Naive thymus-derived CD8-positive, alpha-beta T cell (primary cell): Measurements from ENCODE around the gene DAGLB. TPM values are rescaled to one million over a fixed set of nuclear protein-coding genes. Genes with fewer than 3 reads are reported as not detected.
"Not testable (repeated sequence)": the region's sequence is repeated elsewhere in the genome, so short reads cannot be mapped to it uniquely, and the experiment has no call there.

ENCODE experiments used
- ATAC-seq, 2 donors: fragments of 150-1000 bp; cut with Tn5 transposase in 1 of 2; sonication (Bioruptor Pico), chemical (Tn5 transposase) in 1 of 2; 1 replicate in 1 of 2; 2 replicates in 1 of 2; pipeline ENCODE4 v1.10.0; 2021; ENCODE audit warnings: mild to moderate bottlenecking in 2 of 2, moderate library complexity in 2 of 2
- POLR2A ChIA-PET: fragments of 350-600 bp; sonication (Branson Sonifier 250); formaldehyde crosslinking; loops from one replicate; lab custom pipeline; 2021; ENCODE audit warnings: antibody characterized with exemption; lab: Charles Lee
- DNase-seq, 10 donors: peaks; one replicate each; pipeline versions ENCODE4 v3.0.0 to v3.0.0-alpha.2; 2020 to 2022
- H3K27ac Mint-ChIP-seq, 10 donors: one replicate each; pipeline ENCODE4 v1.8.0; 2020 to 2022; ENCODE audit warnings: mild to moderate bottlenecking in 10 of 10, mixed read lengths in 10 of 10, moderate library complexity in 4 of 10, inconsistent platforms in 1 of 10
- H3K27me3 Mint-ChIP-seq, 5 donors: one replicate each; pipeline ENCODE4 v1.8.0; 2021 to 2022; ENCODE audit warnings: mixed read lengths in 5 of 5
- H3K36me3 Mint-ChIP-seq, 3 donors: one replicate each; pipeline ENCODE4 v1.8.0; 2020 to 2022; ENCODE audit warnings: mixed read lengths in 3 of 3, mild to moderate bottlenecking in 2 of 3, inconsistent platforms in 1 of 3
- H3K4me1 Mint-ChIP-seq, 4 donors: one replicate each; pipeline ENCODE4 v1.8.0; 2021 to 2022; ENCODE audit warnings: mixed read lengths in 4 of 4
- H3K4me3 Mint-ChIP-seq, 10 donors: one replicate each; pipeline ENCODE4 v1.8.0; 2020 to 2022; ENCODE audit warnings: mild to moderate bottlenecking in 10 of 10, mixed read lengths in 10 of 10, moderate library complexity in 6 of 10, inconsistent platforms in 1 of 10
- H3K9me3 Mint-ChIP-seq, 9 donors: one replicate each; pipeline ENCODE4 v1.8.0; 2020 to 2022; ENCODE audit warnings: mixed read lengths in 9 of 9, mild to moderate bottlenecking in 3 of 9, inconsistent platforms in 1 of 9, moderate library complexity in 1 of 9
- polyA plus RNA-seq, 3 donors: library from polyadenylated mRNA; unstranded; fragments of 300-500 nt; fragmentation: Illumina TruSeq; gene quantifications; one replicate each; pipeline ENCODE4 v1.2.3, GENCODE V29; 2021
- total RNA-seq, 8 experiments: library from RNA in 2 of 8; stranded (reverse) in 2 of 8; gene quantifications; one replicate each; pipeline ENCODE4 v1.2.3 and lab custom pipeline; 2021 to 2026

The DAGLB gene
- total and polyA plus RNA-seq, 5 experiments from 2014 or later: 7.2 to 78.1 (median 11.9) TPM

DNA sequence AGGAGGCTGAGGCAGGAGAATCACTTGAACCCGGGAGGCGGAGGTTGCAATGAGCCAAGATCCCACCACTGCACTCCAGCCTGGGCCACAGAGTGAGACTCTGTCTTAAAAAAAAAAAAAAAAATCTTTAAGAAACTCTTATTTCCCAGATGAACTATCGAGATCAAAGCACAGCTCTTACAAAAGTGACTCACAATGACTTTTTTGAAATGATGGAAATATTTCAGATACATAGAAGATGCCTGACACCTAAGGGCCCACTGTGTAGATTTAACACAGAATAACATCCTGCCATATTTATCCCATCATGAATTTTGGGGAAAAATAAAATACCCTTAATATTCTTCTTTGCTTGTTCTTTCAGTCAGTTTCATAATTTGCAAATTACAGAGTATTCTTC lies 10.9 kb upstream of the DAGLB start:
- POLR2A ChIA-PET: interaction anchor here (0.7 kb wide), 1 partner anchor 47 kb away, joined by 3 read pairs; no protein-coding TSS in a partner anchor
- H3K4me1 Mint-ChIP-seq, DNase-seq, ATAC-seq, H3K4me3 Mint-ChIP-seq, H3K9me3 Mint-ChIP-seq, H3K27me3 Mint-ChIP-seq: not testable (repeated sequence)
- peak overlapping the region in 1 of 10 donors; percentile 15 for H3K27ac Mint-ChIP-seq
- H3K36me3 Mint-ChIP-seq: peaks cover 0 to 25% (median 2%) of the 10 kb centered on the region in 3 donors

DNA sequence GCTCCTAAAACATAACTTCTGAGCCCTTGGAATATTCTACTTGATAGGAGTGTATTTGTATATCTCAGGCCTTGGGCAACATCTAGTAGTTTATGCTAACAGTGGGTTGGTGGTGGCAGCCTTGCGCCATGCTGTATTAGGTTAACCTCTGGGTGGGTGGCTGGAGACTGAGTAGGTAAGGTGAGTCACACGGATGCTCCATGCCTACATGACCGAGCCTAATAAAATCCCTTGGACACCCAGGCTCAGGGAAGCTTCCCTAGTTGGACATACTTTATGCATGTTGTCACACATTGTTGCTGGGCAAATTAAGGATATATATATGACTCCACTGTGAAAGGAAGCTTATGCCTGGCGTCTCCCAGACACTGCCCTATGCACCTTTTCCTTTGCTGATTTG lies 6.0 kb upstream of the DAGLB start:
- H3K27me3 Mint-ChIP-seq: no peaks in the 10 kb centered on the region
- no peaks in the 10 kb centered on the region for H3K36me3 Mint-ChIP-seq
- ATAC-seq: no peak
- POLR2A ChIA-PET: no interaction called here
- DNase-seq: no peak
- H3K27ac Mint-ChIP-seq: peak overlapping the region in 1 of 10 donors; percentile 27
- H3K9me3 Mint-ChIP-seq: no peaks in the 10 kb centered on the region
- no peak overlapping the region for H3K4me3 Mint-ChIP-seq
- peaks cover 0 to 7% (median 2%) of the 10 kb centered on the region in 4 donors for H3K4me1 Mint-ChIP-seq

DNA sequence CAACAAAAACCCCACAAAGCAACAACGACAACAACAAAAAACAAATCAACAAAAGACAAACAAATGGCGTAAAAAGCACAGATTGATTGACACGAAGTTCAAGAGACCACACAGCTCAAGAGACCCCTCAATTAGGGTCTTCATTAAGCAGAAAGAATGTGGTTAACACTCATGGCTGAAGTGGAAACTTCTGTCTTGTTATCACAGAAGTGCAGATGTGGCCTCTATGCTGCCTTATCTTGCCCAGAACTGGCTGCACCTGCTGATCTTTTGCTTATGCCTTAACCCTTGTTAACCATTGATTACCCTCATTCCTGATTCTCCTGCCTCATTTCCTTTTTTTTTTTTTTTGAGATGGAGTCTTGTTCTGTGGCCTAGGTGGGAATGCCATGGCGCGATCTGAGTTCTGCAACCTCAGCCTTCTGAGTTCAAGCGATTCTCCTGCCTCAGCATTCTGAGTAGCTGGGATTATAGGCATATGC lies 3.5 kb upstream of the DAGLB start:
- POLR2A ChIA-PET: no interaction called here
- ATAC-seq (no peak), DNase-seq (no peak)
- peak overlapping the region in 2 of 10 donors; percentile 43 to 50 for H3K4me3 Mint-ChIP-seq
- no peaks in the 10 kb centered on the region for H3K36me3 Mint-ChIP-seq
- H3K4me1 Mint-ChIP-seq: peaks cover 2 to 23% (median 11%) of the 10 kb centered on the region in 4 donors
- no peaks in the 10 kb centered on the region for H3K27me3 Mint-ChIP-seq
- no peaks in the 10 kb centered on the region for H3K9me3 Mint-ChIP-seq
- peak overlapping the region in 1 of 10 donors; percentile 19 for H3K27ac Mint-ChIP-seq

DNA sequence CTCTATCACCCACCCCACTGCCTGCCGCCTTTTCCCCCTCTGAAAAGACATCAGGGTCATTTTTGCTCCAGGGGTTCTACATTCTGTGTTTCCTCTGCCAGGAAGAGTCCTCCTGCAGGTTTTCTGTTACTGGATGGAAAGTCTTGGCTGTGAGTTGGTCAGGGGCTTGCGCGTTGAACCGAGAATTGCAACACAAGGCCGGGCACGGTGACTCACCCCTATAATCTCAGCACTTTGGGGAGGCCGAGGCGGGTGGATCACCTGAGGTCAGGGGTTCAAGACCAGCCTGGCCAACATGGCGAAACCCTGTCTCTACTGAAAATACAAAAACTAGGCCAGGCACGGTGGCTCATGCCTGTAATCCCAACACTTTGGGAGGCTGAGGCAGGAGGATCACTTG lies 2.8 kb upstream of the DAGLB start:
- H3K9me3 Mint-ChIP-seq, ATAC-seq, H3K27me3 Mint-ChIP-seq, POLR2A ChIA-PET, H3K36me3 Mint-ChIP-seq, DNase-seq: not testable (repeated sequence)
- peak overlapping the region in 1 of 10 donors; percentile 20 for H3K27ac Mint-ChIP-seq
- peak overlapping the region in 1 of 10 donors; percentile 6 for H3K4me3 Mint-ChIP-seq
- peaks cover 5 to 27% (median 18%) of the 10 kb centered on the region in 4 donors for H3K4me1 Mint-ChIP-seq

DNA sequence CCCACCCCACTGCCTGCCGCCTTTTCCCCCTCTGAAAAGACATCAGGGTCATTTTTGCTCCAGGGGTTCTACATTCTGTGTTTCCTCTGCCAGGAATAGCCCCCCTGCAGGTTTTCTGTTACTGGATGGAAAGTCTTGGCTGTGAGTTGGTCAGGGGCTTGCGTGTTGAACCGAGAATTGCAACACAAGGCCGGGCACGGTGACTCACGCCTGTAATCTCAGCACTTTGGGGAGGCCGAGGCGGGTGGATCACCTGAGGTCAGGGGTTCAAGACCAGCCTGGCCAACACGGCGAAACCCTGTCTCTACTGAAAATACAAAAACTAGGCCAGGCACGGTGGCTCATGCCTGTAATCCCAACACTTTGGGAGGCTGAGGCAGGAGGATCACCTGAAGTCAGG lies 2.1 kb upstream of the DAGLB start:
- Mint-ChIP-seq H3K27ac (peak overlapping the region in 1 of 10 donors; percentile 57), H3K36me3 (peaks cover 0 to 12% (median 3%) of the 10 kb centered on the region in 3 donors), H3K4me1 (peaks cover 8 to 34% (median 25%) of the 10 kb centered on the region in 4 donors), H3K4me3 (peak overlapping the region in 2 of 10 donors; percentile 18 to 38)
- DNase-seq, POLR2A ChIA-PET, ATAC-seq, H3K9me3 Mint-ChIP-seq, H3K27me3 Mint-ChIP-seq: not testable (repeated sequence)

DNA sequence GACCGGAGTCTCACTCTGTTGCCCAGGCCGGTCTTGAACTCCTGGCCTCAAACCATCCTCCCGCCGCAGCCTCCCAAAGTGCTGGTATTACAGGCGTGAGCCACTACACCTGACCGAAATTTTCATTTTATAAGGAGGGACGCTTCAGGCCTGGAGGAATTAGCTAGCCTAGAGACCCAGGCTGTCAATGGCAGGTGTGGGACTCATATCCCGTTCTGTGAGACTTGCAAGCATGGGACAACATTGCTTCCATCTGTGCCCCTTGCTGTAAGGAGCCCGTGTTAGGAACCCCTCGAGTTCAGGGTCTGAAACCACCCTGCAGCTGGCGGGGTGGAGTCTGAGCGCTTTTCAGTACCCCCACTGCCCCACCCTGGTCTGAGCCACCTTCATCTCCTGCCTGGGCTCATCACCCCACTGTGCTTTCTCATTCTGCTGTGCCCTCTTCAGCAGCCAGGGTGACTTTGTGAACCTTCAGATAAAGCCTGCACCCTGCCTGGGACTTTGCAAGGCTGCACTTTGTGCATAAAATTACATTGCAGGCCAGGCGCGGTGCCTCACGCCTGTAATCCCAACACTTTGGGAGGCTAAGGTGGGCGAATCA lies 1.3 kb upstream of the DAGLB start:
- Mint-ChIP-seq H3K4me3 (peak overlapping the region; percentile 31 to 94 (median 58)), H3K36me3 (peaks cover 0 to 20% (median 6%) of the 10 kb centered on the region in 3 donors), H3K27me3 (no peaks in the 10 kb centered on the region), H3K4me1 (peaks cover 8 to 42% (median 30%) of the 10 kb centered on the region in 4 donors), H3K9me3 (no peaks in the 10 kb centered on the region), H3K27ac (peak overlapping the region in 8 of 10 donors; percentile 35 to 85 (median 70))
- POLR2A ChIA-PET: interaction anchor here (0.6 to 1.8 kb wide), 4 partner anchors 10 to 128 kb away, joined by 3 to 16 read pairs (median 4); partner anchors contain the start of gene ZDHHC4
- no peak for ATAC-seq
- no peak for DNase-seq

DNA sequence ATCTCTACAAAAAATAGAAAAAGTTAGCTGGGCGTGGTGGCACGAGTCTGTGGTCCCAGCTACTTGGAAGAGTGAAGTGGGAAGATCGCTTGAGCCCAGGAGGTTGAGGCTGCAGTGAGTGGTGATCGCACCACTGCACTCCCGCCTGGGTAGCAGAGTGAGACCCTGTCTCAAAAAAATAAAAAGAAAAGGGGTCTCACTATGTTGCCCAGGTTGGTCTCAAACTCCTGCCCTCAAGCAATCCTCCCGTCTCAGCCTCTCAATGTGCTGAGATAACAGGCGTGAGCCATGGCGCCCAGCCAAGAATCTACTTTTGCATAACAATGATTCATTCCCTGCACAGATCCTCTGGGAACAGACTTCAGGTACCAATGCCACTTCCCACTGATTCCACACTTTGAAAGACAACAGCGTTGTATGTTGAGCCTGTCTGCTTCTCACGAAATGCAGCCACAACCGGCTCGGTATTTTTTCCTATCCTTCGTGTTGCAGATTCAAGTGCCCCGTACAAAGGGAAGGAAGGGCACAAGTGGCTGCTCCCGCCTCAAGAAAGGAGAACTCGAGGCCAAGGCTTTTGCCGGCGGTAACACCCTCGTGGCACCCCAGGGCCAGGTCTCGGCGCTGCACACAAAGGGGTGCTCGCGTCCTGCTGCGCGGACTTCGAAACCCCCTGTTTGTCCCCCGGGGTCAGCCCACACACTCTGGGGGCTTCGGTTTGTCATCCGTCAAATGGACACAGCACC lies 745 bp downstream of the DAGLB start:
- peak overlapping the region; percentile 93 to 98 (median 94) for H3K4me3 Mint-ChIP-seq
- POLR2A ChIA-PET: interaction anchor here (0.8 to 3.9 kb wide), 6 partner anchors 8 to 365 kb away, joined by 3 to 31 read pairs (median 4); no protein-coding TSS in a partner anchor

DNA sequence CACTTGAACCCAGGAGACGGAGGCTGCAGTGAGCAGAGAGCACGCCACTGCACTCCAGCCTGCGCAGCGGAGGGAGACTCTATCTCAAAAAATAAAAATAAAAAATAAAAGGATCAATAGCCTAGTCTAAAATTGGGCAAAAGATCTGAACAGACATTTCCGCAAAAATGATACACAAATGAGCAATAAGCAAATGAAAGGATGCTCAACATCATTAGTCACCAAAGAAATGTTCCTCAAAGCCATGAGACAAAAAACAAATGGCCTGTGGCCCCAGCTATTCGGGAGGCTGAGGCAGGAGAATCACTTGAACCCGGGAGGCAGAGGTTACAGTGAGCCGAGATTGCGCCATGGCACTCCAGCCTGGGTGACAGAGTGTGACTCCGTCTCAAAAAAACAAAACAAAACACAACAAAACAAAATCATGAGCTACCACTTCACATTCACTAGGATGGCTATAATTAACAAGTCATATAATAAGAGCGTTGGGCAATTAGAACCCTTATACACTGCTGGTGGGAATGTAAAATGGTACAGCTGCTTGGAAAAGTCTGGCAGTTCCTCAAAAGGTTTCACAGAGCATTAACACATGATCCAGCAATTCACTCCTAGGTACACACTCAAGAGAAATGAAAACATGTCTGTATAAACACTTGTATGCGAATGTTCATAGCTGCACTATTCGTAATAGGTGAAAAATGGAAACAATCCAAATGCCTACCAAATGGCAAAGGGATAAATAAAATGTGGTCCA lies 3.1 kb downstream of the DAGLB start:
- Mint-ChIP-seq H3K4me1 (peaks cover 21 to 64% (median 56%) of the 10 kb centered on the region in 4 donors), H3K36me3 (peaks cover 6 to 53% (median 11%) of the 10 kb centered on the region in 3 donors), H3K4me3 (peak overlapping the region in 8 of 10 donors; percentile 1 to 83 (median 44)), H3K27me3 (no peaks in the 10 kb centered on the region), H3K27ac (peak overlapping the region in 5 of 10 donors; percentile 3 to 85 (median 35)), H3K9me3 (no peaks in the 10 kb centered on the region)
- POLR2A ChIA-PET: interaction anchor here (3.9 kb wide), 1 partner anchor 8 kb away, joined by 31 read pairs; no protein-coding TSS in a partner anchor
- no peak for ATAC-seq
- no peak for DNase-seq

More for the DNA sequence above, 745 bp downstream of the DAGLB start:
- DNase-seq (peak in 5 of 10 donors; percentile 20 to 39 (median 27)), ATAC-seq (peak; percentile 22 to 31)
- H3K4me1 Mint-ChIP-seq: peaks cover 18 to 56% (median 45%) of the 10 kb centered on the region in 4 donors
- no peaks in the 10 kb centered on the region for H3K9me3 Mint-ChIP-seq
- H3K36me3 Mint-ChIP-seq: peaks cover 6 to 38% (median 11%) of the 10 kb centered on the region in 3 donors
- no peaks in the 10 kb centered on the region for H3K27me3 Mint-ChIP-seq
- peak overlapping the region; percentile 93 to 98 (median 95) for H3K27ac Mint-ChIP-seq

DNA sequence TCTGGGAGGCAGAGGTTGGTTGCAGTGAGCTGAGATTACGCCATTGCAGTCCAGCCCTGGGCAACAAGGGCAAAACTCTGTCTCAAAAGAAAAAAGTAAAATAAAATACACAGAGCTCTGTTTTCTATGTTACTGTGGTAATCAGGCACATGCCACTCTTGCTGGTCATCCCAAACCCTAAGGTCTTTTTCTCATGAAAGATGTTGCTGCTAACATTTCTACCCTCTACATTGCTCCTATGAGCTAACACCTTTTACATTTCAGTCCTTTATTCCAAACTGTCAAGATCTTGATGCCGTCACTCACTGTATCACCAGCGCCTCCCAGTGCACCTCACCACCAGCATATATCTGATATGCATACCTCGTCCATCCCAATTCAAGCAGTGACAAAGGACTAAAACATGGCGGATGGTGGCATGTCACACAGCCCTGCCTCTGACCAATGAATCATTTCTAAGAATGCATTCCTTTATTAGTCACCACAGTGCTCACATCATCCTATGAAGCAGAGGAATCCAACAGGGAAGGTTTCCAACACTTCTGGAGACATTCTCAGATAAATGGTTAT lies 4.3 kb downstream of the DAGLB start:
- no peaks in the 10 kb centered on the region for H3K27me3 Mint-ChIP-seq
- peak overlapping the region in 2 of 10 donors; percentile 22 to 29 for H3K4me3 Mint-ChIP-seq
- peaks cover 6 to 58% (median 11%) of the 10 kb centered on the region in 3 donors for H3K36me3 Mint-ChIP-seq
- ATAC-seq (no peak), DNase-seq (no peak)
- H3K27ac Mint-ChIP-seq: peak overlapping the region in 7 of 10 donors; percentile 3 to 74 (median 37)
- peaks cover 28 to 72% (median 67%) of the 10 kb centered on the region in 4 donors for H3K4me1 Mint-ChIP-seq
- no peaks in the 10 kb centered on the region for H3K9me3 Mint-ChIP-seq
- POLR2A ChIA-PET: no interaction called here

DNA sequence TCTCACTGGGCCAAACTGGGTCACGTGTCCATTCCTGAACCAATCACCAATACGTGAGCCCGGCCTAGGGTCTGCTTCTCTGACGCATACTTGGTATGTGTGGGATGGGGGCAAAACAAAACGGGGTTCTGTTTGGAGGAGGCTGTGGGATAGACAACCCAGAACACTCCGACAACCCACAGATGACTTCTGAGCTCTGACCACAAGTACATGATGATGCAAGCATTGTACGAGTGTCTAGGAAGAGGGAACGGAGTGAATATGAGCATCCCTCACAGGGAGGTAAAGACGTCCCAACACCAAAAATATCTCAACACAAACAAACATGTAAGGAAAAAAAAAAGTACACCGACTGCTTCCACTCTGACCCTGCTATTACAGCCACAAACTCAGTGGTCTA lies 5.6 kb downstream of the DAGLB start:
- H3K27ac Mint-ChIP-seq: peak overlapping the region; percentile 42 to 91 (median 64)
- ATAC-seq: peak in 1 of 2 donors; percentile 51

DNA sequence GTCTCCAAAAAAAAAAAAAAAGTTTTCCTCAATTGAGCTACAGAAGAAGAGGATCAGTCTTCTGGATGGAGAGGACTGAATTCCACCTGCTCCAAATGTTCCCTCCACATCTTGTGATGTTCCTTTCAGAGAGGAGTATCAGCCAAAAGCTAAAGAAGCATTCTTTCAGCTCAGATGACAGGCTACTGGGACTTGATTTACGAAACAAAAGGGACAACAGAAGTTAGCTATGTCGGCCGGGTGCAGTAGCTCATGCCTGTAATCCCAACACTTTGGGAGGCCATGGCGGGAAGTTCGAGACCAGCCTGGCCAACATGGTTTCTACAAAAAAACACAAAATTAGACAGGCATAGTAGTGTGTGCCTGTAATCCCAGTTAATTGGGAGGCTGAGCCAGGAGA lies 7.4 kb downstream of the DAGLB start:
- POLR2A ChIA-PET: no interaction called here
- H3K36me3 Mint-ChIP-seq: peaks cover 6 to 53% (median 11%) of the 10 kb centered on the region in 3 donors
- no peaks in the 10 kb centered on the region for H3K9me3 Mint-ChIP-seq
- H3K4me1 Mint-ChIP-seq: peaks cover 34 to 79% (median 70%) of the 10 kb centered on the region in 4 donors
- no peaks in the 10 kb centered on the region for H3K27me3 Mint-ChIP-seq
- peak overlapping the region in 2 of 10 donors; percentile 16 to 22 for H3K4me3 Mint-ChIP-seq
- peak overlapping the region in 7 of 10 donors; percentile 13 to 69 (median 36) for H3K27ac Mint-ChIP-seq
- DNase-seq (no peak), ATAC-seq (no peak)

More for the DNA sequence above, 5.6 kb downstream of the DAGLB start:
- H3K27me3 Mint-ChIP-seq: no peaks in the 10 kb centered on the region
- peaks cover 6 to 58% (median 11%) of the 10 kb centered on the region in 3 donors for H3K36me3 Mint-ChIP-seq
- POLR2A ChIA-PET: no interaction called here
- no peaks in the 10 kb centered on the region for H3K9me3 Mint-ChIP-seq
- DNase-seq: no peak
- peaks cover 29 to 78% (median 68%) of the 10 kb centered on the region in 4 donors for H3K4me1 Mint-ChIP-seq
- H3K4me3 Mint-ChIP-seq: peak overlapping the region in 8 of 10 donors; percentile 4 to 62 (median 30)
